HG03558 (cell line): Measurements from ENCODE around the gene ATG4C.

ENCODE experiments used
- ATAC-seq: cut with Tn5 transposase; IDR thresholded peaks from one replicate; pipeline ENCODE4 v1.9.1; 2021; ENCODE audit warnings: moderate number of reproducible peaks; ENCODE audit not compliant: unreplicated experiment; ENCODE audit errors: extremely low read depth

ATG4C gene

DNA sequence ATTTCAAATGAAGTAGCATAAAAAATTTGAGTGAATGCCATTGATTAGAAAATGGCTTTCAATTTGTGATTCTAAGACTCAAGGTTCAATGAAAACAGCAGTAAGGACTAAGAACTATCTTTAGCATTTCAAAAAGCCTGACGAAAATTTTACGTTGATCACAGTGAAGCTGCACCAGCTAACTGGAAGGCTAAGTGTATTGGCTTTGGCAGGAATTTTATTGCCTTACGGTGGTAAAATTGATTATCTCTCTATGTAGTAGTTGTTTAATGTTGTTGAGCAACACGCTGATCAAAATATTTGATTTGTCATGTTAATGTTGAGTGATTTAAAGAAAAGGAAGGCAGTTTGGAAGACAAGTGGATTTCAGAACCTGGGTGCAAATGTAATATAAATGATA, 49.6 kb downstream of the ATG4C start:
- ATAC-seq: no peak

DNA sequence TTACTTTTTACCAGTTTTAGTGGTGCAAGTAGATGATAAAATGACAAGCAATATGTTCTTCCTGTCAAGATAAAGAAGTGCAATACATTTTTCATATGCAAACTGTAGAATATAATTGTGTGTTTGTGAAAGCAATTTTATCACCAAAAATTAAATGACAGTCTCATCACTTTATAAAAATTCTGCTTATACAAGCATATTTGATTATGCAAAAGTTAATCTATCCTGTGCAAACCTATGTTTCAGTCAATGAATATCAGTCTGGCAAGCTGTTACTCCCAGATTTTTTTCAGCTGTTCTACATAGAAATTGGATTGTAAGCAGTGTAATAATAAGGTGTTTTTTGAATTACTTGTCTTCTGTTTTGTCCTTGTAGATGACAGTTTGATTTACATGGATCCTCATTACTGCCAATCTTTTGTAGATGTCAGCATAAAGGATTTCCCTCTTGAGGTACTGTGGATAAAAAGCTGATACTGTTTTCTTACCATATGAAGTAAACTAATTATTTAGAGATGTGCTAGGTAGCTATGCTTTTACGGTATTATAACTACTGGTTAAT, 50.5 kb downstream of the ATG4C start:
- no peak for ATAC-seq

DNA sequence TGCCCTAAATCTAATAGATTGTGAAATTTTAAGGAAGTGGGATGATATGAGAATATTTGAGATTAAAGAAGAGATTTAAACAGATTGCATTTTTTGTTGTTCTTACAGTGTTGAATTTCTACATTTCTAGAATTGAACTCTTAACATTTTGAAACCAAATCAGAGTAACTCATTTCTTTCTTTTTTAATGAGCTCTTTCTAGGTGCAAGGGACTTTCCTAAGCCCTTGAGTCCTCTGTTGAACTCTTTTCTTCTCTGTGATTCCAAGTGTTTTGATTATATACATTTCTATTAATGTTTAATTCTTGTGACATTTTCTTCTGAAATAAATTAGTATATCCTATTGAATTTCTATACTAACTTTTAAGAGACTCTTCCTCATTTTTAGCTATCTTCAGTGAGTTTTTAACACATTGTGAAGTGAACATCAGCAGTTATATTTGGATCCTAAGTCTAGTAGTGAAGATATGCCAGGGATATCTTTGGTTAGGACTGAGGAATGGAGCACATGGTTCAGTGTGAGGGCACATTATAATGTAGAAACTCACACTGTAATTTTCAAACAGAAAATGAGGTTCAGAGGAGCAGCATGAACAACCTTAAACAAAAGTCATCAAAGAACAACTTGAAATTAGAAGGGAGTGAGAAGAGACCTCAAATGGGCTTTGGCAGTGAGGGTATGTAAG, 53.1 kb downstream of the ATG4C start:
- ATAC-seq: no peak

DNA sequence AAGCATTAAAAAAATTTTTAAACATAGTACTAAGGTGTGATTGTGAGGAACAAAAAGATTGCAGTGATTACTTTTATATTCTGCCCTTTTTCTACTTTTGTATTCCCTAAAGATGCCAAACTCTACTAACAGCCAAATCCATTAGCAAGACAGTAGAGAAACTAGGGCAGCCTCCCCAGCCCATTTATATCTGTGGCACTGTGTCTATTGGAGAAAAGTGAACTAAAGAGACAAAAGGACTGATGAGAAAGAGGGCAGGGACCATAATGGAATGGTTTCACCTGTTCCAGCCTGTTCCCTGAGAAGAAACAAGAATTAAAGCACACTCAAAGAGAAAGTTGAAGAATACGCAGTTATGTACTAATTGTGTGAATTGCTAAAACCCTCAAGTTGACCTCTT, 56.6 kb downstream of the ATG4C start:
- no peak for ATAC-seq

DNA sequence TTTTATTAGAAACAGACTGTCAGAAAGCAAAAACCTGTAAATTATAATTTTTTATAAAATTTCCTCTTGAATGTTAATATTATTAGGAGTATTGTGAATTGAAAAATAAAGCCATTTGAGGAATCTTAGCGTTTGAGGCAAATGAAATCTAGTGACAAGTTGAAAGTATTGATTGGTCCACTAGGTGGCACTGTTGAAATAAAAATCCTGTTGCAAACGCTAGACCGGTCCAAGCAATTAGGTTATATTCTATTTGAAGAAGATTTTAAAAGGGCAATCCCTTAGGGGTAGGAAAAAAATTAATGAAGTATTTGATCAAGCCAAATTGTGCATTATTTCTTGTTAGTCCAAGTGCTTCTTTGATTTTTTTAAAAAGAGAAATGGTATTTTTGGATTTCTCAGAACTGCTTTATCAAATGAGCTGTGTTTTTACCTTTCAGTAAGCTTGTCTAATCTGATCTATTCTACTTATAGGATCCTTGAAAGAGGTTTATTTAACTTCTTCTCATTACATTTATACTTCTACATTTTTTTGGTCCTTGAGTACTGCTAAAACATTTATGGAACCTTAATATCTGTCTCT, 57.7 kb downstream of the ATG4C start:
- no peak for ATAC-seq

DNA sequence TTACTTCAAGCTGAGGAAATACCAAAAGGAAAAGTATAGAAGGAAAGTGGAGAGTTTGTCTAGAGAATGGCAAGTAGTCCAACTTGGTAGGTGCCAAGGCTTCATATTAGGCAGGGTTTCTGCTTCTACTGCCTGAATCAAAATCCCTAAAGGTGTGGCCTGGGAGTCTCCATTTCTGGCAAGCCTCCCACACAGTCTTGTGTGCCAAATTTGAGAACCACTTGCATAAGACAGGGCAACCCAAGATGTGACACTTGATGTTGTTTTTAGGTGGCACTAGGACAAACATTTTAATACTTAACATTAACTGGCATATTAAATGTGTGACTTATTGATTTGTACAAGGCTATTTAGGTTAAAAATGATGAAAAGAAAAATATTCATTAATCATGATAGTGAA, 60.1 kb downstream of the ATG4C start:
- no peak for ATAC-seq

DNA sequence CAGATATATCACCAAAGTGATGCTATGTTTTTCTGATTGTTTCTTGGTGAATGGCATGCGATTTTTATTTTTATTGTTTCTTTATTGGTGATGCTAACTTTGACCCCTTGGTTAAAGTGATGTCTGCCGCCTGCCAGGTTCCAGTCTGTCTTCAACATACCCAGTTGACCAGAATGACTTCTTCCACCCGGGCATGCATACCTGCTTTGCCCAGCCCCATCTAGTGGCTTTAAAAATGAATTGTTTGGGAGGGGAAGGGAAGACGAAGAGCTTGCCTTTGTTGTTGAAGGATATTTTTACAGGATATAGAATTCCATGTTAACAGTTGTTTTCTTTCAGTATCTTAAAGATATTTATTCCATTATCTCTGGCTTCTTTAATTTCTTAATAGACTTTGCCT, 65.1 kb downstream of the ATG4C start:
- no peak for ATAC-seq

DNA sequence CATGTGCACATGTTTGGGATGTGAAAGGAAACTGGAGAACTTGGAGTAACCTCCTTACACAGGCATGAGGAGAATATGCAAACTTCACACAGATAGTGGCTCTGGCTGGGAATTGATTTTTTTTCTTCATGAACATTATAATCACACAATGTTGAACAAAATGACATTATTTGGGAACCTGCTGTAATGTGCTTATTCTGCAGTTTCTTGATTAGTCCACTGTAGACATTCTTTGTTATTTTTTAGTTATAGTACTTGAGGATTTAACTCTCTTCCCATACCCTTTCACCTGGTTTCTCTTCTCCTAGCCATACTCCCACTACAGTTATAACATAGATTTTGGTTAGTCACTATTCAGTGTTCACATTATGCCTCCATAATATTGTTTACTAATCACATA, 68.3 kb downstream of the ATG4C start:
- no peak for ATAC-seq

DNA sequence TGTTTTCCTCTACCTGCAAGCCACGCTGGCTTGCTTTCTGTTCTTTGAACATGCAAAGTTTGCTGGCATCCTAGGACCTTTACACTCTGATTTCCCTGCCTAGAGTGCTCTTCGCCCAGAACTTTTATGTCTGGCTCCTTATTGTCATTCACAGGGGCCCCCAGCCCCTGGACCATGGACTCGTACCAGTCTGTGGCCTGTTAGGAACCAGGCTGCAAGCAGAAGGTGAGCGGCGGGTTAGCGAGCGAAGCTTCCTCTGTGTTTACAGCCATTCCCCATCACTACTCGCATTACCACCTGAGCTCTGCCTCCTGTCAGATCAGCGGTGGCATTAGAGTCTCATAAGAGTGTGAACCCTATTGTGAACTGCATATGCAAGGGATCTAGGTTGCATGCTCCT, 73.0 kb downstream of the ATG4C start:
- no peak for ATAC-seq

DNA sequence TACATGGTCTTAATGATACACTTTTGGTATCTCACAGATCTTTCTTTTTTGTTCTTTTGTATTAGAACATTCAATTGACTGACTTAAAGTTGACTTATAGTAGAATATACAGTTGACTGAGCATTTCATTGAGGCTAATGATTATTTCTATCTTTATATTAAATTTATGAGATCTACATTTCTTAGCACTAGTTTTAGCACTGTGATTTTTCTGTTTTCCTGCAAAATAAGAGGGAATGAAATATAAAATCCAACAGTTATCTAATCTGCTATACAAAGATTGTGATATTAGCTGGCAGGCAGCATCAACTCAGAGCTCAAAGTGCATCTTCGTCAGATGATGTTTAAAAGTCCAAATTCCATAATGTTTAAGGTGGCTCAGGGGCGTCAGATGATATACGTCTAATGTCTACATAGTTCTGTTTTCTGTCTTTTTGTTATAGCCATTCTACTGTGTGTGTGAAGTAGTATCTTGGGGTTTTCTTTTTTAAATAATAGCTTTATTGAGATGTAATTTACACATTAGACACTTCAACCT, 85.4 kb downstream of the ATG4C start:
- ATAC-seq: no peak

DNA sequence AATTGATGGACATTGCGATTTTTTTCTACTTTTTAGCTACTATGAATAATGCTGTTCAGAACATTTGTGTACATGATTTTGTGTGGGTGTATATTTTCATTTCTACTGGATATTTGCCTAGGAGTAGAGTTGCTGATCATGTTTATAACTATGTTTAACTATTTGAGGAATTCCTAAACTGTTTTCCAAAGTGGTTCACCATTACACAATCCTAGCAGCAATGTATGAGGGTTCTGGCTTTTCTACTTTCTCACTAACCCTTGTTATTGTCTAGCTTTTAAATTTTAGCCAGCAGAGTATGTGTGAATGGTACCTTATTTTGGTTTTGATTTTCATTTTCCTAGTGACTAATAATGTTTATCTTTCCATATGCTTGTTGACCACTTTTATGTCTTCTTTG, 86.2 kb downstream of the ATG4C start:
- ATAC-seq: no peak

DNA sequence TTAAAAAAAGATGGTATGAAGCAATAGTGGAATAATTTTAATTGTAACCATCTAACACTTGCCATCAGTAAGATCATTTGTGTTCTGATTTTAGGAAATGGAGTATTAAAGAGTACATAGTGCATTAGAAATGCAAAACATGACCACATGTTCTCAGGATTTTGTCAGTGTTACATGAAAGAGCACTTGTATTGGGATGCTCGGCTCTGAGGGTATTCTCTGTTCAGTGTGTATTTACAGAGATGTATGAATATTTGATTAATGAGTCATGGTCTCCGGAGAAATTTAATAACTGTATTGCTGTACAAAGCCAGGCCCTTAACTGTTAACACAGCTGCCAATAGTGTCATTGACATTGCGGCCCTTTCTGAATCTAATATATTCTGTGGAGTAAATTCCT, 91.7 kb downstream of the ATG4C start:
- no peak for ATAC-seq

DNA sequence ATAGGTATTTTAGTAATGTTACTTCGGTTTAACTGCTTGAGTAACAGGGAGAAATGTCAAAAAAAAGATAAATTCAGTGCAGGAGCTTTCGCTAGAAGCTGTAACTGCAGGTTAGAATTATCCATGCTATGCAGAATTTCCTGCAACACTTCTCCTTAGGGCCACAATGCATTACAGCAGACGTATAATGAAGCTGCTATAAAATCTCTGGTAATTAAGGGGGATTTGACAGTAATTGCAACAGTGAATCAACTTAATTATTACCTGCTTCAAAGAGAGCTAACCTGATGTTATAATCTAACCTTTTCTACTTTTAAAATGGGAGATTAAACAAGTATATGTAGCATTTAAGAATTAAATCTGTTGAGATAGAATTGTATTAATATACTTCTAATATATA, 92.6 kb downstream of the ATG4C start:
- no peak for ATAC-seq

DNA sequence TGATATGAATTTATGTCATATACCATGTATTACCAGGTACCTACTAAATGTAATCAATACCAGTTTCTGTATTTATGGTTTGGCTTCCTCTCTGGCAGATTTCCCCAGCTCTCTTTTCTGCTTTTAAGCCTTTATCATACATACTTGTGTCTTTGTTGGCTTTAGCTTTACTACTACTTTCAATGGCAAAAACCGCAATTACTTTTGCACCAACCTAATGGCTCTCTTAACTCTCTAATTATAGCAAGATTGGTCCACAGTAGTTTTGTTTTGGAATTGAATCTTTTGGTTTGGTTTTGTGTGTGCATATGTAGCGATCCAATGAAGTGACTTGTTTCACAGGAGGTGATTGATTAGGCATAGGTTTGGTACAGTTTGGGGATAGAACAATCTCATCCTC, 93.6 kb downstream of the ATG4C start:
- ATAC-seq: no peak

DNA sequence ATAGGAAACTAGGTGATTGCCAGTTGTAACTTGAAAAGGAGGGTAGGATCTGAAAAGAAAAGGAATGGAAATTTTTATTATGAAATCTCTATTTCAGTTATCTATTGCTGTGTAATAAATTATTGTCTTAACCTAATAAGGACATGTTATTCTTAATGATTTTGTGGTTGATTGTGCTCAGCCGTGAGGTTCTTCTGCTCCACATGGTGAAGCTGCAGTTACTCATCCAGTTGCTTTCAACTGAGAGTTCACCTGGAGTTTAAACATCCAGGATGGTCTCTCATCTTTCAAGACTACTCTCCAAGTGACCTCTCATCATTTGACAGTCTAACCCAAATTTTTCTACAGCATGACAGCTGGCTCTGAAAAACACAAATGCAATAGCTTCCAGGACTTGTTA, 96.0 kb downstream of the ATG4C start:
- no peak for ATAC-seq

DNA sequence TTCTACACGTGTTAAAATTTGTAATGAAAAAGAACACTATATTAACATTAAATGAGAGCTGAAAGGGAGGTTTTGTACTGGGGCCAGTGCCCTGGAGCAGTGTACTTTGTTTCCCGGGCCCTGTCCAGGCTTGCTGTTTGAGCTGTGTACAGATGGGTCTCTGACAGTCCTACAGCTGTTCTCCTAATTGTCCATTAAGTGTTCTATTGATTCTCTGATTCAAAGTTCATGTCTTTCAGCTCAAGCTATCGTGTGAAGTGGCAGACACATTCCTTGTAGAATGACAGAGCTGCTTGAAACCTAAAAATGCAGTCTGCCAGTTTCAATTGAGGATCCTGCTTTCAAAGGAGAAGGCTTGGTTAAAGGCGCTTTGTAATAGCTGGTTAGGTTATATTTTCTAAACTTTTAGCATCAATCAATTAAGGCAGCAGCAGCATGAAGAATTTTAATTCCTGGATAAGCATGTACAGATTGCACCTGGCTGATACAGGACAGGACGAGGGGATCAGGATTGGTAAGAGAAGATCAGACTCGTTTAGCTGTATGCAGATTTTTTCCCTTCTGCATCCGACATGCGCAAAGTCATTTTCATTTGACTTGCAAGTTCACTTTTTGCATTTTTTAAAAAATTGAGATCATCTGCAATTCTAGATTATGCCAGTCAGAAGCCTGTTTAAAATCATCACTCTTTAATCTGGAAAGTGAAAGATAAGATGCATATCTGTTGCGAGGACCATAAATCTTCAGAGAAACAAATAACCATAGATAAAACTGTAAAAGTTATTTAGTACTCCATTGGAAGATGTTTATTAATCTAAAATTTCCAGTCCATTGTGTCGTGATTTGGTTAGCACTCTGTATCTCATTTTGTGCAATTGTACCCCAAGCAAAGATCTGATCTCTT, 98.5 kb downstream of the ATG4C start:
- no peak for ATAC-seq

DNA sequence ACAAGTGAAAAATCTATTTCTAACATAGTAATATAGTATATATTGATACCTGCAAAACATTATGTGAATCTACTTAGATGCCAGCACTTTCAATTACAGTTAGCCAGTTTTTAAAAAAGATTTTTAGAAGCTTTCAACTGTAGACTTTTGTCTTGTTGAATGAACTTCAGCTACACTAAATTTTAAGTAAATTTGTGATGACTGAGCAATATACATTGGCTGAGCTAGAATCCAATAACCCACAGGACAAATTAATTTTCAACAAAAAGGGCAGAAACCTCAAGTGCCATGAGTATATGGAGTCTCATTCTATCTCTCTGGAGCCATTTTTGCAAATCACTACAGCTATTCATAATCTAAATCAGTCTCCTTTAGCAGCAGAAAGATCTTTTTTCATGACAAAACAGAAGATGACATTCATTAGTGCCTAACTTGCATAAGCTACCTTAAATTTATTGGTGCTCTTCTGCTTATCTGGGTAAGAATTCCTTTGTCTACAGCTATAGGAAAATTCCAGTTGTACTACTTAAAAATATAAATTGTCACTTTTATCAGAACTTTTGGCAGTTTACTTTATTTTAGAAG, 100.3 kb downstream of the ATG4C start:
- no peak for ATAC-seq

DNA sequence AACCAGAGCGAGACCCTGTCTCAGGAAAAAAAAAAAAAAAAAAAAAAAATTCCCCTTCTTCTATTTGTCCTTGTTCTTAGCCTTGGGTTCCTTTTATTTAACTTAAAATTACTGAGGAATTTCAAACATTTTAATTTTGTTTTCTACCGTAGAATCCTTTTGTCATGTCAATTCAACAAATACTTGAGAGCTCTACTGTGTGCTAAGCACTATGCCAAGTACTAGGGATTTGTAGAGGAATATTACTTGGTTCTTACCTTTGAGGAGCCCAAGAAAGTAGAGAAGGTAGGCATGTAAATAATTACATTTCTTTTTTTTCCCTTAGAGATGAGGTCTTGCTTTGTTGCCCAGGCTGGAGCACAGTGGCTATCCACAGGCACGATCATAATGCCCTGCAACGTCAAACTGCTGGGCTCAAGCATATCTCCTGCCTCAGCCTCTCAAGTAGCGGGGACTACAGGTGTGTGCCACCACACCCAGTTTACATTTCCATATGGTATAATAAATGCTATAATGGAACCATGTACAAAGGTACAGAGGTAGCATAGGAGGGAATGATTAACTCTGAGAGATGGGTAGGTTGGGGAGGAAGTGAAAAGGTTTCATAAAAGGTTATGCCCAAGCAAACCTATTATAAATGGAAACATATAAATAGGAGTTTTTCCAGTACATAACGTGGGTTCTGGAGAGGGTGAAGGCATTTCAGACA, 104.0 kb downstream of the ATG4C start:
- no peak for ATAC-seq

DNA sequence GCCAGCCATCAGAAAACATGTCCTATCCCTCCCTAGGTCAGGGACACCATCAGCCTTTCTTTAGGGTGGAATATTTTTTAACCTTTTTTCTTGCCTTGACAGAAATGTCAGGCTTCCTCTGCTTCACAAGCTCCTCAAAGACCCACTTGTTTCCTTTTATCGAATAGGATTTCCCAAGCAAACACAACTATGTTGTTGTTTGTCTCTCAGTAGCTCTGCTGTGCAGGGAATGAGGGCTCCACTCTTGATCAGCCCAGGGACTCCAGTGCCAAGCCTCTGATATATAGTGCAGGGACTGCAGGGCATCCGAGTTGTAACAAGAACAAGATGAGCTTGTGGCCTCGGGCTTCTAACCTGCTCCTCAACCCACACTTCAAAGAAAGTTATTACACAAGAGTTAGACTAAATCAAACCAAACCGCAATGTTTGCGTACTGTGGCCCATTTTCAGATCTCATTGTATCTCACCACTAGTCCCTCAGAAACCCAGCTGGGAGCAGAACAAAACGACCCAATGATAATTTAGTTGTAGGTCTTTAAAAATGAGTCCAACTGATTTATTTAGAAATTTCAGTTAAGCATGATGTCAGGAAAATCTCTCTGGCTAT, 108.1 kb downstream of the ATG4C start:
- no peak for ATAC-seq

DNA sequence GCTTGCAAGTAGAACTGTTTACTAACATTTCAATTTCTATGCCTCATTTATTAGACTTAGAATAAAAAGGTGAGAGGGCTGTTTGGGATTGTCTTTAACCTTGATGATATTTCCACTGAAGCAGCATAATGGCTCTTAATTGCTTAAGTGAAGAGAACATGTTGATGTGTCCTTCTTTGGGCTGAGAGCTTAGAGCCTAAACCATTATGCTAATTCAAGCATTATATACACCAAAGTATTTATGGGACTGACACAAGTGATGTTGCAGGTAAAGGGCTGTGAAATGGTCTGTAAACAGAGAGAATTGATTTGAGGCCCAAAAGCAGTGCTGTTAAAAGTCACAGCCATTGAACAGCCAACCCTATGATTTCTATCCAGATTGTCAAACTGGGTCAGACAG, 113.9 kb downstream of the ATG4C start:
- ATAC-seq: no peak
